ENCODE measurements around the gene MAMDC4.

The MAMDC4 gene

DNA sequence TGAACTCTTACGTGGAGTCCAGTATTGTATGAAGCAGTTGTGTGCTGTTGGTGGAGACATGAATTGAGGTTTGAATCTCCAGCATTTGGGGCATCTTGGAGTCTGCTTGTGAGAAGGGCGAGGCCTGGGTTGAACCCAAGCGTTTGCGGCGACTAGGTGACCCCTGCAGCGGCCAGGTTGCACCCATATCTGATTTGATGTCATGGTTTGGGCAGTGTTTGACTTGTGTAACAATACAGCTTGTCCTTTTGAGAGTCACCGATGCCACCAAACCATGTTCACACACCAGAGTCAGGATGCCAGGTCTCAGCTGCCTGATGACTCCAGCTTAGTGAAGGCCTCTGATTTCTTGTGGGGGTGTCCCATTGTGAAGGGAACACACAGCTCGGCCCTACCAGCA, 36.3 kb downstream of the MAMDC4 start:
- TF ChIP-seq SPI1 (IDR thresholded peaks at IDR 0.05; ENCODE audit: borderline replicate concordance, low read depth) = no peak
- TF ChIP-seq, protein P1, sequence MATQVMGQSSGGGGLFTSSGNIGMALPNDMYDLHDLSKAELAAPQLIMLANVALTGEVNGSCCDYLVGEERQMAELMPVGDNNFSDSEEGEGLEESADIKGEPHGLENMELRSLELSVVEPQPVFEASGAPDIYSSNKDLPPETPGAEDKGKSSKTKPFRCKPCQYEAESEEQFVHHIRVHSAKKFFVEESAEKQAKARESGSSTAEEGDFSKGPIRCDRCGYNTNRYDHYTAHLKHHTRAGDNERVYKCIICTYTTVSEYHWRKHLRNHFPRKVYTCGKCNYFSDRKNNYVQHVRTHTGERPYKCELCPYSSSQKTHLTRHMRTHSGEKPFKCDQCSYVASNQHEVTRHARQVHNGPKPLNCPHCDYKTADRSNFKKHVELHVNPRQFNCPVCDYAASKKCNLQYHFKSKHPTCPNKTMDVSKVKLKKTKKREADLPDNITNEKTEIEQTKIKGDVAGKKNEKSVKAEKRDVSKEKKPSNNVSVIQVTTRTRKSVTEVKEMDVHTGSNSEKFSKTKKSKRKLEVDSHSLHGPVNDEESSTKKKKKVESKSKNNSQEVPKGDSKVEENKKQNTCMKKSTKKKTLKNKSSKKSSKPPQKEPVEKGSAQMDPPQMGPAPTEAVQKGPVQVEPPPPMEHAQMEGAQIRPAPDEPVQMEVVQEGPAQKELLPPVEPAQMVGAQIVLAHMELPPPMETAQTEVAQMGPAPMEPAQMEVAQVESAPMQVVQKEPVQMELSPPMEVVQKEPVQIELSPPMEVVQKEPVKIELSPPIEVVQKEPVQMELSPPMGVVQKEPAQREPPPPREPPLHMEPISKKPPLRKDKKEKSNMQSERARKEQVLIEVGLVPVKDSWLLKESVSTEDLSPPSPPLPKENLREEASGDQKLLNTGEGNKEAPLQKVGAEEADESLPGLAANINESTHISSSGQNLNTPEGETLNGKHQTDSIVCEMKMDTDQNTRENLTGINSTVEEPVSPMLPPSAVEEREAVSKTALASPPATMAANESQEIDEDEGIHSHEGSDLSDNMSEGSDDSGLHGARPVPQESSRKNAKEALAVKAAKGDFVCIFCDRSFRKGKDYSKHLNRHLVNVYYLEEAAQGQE (IDR thresholded peaks at IDR 0.05; ENCODE audit: insufficient replicate concordance, low read depth) = no peak
- no peak for TF ChIP-seq GABPA (IDR thresholded peaks at IDR 0.05; ENCODE audit: low read depth)
- TF ChIP-seq, protein P2, sequence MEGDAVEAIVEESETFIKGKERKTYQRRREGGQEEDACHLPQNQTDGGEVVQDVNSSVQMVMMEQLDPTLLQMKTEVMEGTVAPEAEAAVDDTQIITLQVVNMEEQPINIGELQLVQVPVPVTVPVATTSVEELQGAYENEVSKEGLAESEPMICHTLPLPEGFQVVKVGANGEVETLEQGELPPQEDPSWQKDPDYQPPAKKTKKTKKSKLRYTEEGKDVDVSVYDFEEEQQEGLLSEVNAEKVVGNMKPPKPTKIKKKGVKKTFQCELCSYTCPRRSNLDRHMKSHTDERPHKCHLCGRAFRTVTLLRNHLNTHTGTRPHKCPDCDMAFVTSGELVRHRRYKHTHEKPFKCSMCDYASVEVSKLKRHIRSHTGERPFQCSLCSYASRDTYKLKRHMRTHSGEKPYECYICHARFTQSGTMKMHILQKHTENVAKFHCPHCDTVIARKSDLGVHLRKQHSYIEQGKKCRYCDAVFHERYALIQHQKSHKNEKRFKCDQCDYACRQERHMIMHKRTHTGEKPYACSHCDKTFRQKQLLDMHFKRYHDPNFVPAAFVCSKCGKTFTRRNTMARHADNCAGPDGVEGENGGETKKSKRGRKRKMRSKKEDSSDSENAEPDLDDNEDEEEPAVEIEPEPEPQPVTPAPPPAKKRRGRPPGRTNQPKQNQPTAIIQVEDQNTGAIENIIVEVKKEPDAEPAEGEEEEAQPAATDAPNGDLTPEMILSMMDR (IDR thresholded peaks at IDR 0.05; ENCODE audit: insufficient read depth, low read length) = no peak
- no peak for TF ChIP-seq POLR2AphosphoS5 (IDR thresholded peaks at IDR 0.05; ENCODE audit: low read depth)
- DNase-seq (ENCODE audit: low read depth in 1 of 2, low spot score in 1 of 2) = no peak
- H3K4me3 ChIP-seq (replicated peaks; ENCODE audit: insufficient read depth, low read length) = no peak overlapping the region
- no peak overlapping the region for H3K27ac ChIP-seq (replicated peaks)
- no peaks in the 10 kb centered on the region for H3K27me3 ChIP-seq (ENCODE audit: insufficient read depth, poor library complexity, severe bottlenecking)

DNA sequence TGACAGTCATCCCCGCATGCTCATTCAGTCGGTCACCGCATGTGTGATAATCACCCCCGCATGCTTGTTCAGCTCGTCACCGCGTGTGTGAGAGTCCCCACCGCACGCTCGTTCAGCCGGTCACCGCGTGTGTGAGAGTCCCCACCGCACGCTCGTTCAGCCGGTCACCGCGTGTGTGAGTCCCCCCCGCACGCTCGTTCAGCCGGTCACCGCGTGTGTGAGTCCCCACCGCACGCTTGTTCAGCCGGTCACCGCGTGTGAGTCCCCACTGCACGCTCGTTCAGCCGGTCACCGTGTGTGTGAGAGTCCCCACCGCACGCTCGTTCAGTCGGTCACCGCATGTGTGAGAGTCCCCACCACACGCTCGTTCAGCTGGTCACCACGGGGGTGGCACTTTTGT, 37.7 kb downstream of the MAMDC4 start:
- Histone ChIP-seq H3K27ac (replicated peaks) (no peak overlapping the region), H3K4me3 (replicated peaks; ENCODE audit: insufficient read depth, low read length) (no peak overlapping the region), H3K27me3 (ENCODE audit: insufficient read depth, poor library complexity, severe bottlenecking) (no peaks in the 10 kb centered on the region)
- TF ChIP-seq, protein P2 (IDR thresholded peaks at IDR 0.05; ENCODE audit: insufficient read depth, low read length) = no peak
- TF ChIP-seq SPI1 (IDR thresholded peaks at IDR 0.05; ENCODE audit: borderline replicate concordance, low read depth) (no peak), GABPA (IDR thresholded peaks at IDR 0.05; ENCODE audit: low read depth) (no peak), POLR2AphosphoS5 (IDR thresholded peaks at IDR 0.05; ENCODE audit: low read depth) (no peak)
- TF ChIP-seq, protein P1 (IDR thresholded peaks at IDR 0.05; ENCODE audit: insufficient replicate concordance, low read depth) = no peak
- DNase-seq (ENCODE audit: low read depth in 1 of 2, low spot score in 1 of 2) = no peak

DNA sequence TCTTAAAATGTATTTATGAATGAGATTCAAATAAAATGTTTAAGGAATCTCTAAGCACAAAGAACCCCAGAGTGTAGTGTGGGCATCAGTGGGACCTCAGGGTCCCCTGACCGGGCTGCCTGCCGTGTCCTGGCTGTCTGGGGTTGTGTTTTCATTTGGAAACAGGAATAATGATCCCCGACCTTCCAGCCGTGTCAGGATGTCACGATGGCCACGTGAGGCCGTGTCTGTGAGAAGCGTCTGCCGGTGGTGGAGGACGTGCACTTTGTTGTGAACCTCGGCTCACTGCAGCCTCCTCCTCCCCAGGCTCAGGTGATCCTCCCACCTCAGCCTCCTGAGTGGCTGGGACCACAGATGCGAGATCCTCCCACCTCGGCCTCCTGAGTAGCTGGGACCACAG, 38.5 kb downstream of the MAMDC4 start:
- no peaks in the 10 kb centered on the region for H3K27me3 ChIP-seq (ENCODE audit: insufficient read depth, poor library complexity, severe bottlenecking)
- no peak overlapping the region for H3K27ac ChIP-seq (replicated peaks)
- DNase-seq (ENCODE audit: low read depth in 1 of 2, low spot score in 1 of 2) = no peak
- no peak overlapping the region for H3K4me3 ChIP-seq (replicated peaks; ENCODE audit: insufficient read depth, low read length)
- TF ChIP-seq POLR2AphosphoS5 (IDR thresholded peaks at IDR 0.05; ENCODE audit: low read depth) = no peak
- TF ChIP-seq GABPA (IDR thresholded peaks at IDR 0.05; ENCODE audit: low read depth) = no peak
- TF ChIP-seq, protein P1 (IDR thresholded peaks at IDR 0.05; ENCODE audit: insufficient replicate concordance, low read depth) = no peak
- TF ChIP-seq SPI1 (IDR thresholded peaks at IDR 0.05; ENCODE audit: borderline replicate concordance, low read depth) = no peak
- TF ChIP-seq, protein P2 (IDR thresholded peaks at IDR 0.05; ENCODE audit: insufficient read depth, low read length) = no peak
